Lower leg skin (tissue), 3 donors: ENCODE measurements around the gene FAM13A.

Experiments used
- POLR2A ChIP-seq, 2 donors: fragments of 450-650 bp; IDR thresholded peaks; one replicate each; pipeline ENCODE4 v1.6.1; 2016 to 2017; ENCODE audit warnings: antibody characterized with exemption in 2 of 2, mild to moderate bottlenecking in 1 of 2, moderate library complexity in 1 of 2
- TF ChIP-seq, protein P1 (sequence below), 3 donors: fragments of 450-650 bp; IDR thresholded peaks; one replicate each; pipeline ENCODE4 v1.5.1; 2016; ENCODE audit warnings: antibody characterized with exemption in 3 of 3, mild to moderate bottlenecking in 3 of 3, moderate library complexity in 2 of 3

DNA sequence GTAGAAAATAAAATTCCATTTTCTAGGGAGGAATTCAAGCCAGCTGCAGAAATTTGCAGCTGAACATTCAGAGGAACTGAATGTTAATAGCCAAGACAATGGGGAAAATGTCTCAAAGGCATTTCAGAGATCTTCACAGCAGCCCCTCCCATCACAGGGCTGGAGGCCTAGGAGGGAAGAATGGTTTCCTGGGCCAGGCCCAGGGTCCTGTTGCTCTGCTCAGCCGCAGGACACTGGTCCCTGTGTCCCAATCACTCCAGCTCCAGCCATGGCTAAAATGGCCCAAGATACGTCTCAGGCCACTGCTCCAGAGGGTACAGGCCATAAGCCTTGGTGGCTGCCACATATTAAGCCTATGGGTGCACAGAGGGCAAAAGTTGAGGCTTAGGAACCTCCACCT is 20.4 kb downstream of the FAM13A start:
- TF ChIP-seq, protein P1, sequence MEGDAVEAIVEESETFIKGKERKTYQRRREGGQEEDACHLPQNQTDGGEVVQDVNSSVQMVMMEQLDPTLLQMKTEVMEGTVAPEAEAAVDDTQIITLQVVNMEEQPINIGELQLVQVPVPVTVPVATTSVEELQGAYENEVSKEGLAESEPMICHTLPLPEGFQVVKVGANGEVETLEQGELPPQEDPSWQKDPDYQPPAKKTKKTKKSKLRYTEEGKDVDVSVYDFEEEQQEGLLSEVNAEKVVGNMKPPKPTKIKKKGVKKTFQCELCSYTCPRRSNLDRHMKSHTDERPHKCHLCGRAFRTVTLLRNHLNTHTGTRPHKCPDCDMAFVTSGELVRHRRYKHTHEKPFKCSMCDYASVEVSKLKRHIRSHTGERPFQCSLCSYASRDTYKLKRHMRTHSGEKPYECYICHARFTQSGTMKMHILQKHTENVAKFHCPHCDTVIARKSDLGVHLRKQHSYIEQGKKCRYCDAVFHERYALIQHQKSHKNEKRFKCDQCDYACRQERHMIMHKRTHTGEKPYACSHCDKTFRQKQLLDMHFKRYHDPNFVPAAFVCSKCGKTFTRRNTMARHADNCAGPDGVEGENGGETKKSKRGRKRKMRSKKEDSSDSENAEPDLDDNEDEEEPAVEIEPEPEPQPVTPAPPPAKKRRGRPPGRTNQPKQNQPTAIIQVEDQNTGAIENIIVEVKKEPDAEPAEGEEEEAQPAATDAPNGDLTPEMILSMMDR (IDR thresholded peaks at IDR 0.05): no peak
- TF ChIP-seq POLR2A (IDR thresholded peaks at IDR 0.05): no peak
